ENCODE measurements around the gene UCP3. TPM values are rescaled to one million over a fixed set of nuclear protein-coding genes. Genes with fewer than 3 reads are reported as not detected.

UCP3 gene
- total RNA-seq, 1 donor from 2014 or later: 2.7 TPM

DNA sequence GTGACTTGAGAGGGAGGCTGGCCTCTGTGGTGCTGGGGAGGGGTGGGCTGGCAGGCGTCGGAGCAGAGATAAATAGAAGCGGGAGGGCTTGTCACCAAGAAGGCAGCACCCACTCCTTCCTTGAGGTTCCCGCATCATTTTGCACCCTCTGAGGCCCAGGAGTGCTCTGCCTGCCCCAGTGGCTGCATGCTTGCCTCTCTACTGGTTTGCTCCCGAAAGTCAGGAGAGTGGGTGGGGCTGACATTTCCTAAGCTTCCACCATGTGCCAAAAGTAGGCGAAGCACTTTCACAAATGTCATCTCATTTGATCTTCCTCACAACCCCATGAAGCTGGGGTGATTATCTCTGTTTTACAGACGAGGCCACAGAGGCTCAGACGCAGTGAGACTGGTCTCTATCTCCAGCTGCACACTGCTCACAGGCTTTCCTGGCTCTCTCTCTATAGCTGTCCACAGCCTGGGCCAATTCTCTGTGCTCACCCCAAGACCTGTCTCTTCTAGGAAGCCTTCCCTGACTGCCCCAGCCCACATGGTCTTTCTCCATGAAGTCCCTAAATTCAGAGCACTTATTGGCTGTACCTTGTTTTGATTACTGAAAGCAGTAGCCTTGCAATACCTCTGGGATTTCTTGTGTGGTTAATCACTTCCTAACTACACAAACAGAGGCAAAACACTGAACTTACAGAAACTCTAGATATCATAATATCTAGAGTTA lies 2.6 kb upstream of the UCP3 start:
- H3K27me3 ChIP-seq (ENCODE audit: low read depth): no peaks in the 10 kb centered on the region
- no peak for DNase-seq
- H3K9me3 ChIP-seq (replicated peaks): no peaks in the 10 kb centered on the region
- intact Hi-C loops (cut with micrococcal nuclease): no loop called here
- peaks cover 18% of the 10 kb centered on the region for H3K36me3 ChIP-seq
- TF ChIP-seq, protein P1, sequence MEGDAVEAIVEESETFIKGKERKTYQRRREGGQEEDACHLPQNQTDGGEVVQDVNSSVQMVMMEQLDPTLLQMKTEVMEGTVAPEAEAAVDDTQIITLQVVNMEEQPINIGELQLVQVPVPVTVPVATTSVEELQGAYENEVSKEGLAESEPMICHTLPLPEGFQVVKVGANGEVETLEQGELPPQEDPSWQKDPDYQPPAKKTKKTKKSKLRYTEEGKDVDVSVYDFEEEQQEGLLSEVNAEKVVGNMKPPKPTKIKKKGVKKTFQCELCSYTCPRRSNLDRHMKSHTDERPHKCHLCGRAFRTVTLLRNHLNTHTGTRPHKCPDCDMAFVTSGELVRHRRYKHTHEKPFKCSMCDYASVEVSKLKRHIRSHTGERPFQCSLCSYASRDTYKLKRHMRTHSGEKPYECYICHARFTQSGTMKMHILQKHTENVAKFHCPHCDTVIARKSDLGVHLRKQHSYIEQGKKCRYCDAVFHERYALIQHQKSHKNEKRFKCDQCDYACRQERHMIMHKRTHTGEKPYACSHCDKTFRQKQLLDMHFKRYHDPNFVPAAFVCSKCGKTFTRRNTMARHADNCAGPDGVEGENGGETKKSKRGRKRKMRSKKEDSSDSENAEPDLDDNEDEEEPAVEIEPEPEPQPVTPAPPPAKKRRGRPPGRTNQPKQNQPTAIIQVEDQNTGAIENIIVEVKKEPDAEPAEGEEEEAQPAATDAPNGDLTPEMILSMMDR (IDR thresholded peaks at IDR 0.05; ENCODE audit: borderline replicate concordance): no peak
- H3K27ac ChIP-seq (replicated peaks): peak overlapping the region; percentile 36
- H3K4me1 ChIP-seq: peaks cover 50% of the 10 kb centered on the region
- no peak overlapping the region for H3K4me3 ChIP-seq

DNA sequence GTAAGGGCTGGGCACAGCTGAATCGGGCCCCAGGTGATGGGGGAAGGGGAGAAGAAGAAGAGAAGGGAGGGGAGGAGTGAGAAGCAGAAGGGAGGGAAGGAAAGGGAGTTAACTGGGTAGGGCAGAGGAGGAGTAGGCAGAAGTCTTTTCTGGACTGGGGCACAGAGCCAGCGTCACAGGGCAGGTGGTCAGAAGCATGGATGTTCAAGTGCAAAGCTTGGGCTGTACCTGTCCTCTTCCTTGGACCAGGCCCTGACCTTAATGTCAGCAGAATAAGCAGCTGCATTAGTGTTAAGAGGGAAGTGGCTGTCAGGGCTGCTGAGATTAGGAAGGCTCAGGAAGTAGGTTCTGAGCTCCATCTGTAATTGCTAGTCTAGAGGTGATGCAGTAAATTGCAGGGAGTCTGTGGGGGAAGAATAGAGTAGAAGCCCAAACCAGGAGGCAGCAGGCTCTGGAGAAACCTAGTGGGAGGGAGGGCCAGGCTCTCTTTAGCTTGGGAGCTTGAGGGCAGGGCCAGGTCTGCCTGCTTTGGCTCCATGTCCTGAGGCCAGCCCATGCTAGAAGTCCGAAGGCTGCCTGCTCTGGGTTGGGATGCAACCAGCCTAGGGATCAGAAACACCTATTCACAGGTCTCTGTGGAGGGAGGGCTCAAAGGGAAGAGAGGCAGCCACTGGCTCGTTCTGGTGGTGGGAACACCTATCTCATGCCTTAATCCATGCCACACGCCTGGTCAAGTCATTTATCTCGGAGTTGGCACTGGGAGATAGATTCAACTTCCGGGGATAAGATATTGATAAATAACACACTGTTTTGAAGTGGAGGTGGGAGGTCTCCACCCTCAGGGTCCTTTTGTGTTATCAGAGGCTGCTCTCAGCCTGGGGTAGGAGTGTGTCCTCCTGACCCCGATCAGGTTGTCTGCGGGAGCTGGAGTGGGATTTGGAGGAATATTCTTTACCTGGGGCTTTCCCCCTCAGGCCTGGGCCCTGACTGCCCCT lies 1.7 kb upstream of the UCP3 start:
- Histone ChIP-seq H3K27ac (replicated peaks) (peak overlapping the region; percentile 64), H3K36me3 (peaks cover 14% of the 10 kb centered on the region), H3K4me1 (peaks cover 46% of the 10 kb centered on the region), H3K4me3 (no peak overlapping the region), H3K9me3 (replicated peaks) (no peaks in the 10 kb centered on the region), H3K27me3 (ENCODE audit: low read depth) (no peaks in the 10 kb centered on the region)
- intact Hi-C loops (cut with micrococcal nuclease): no loop called here
- TF ChIP-seq, protein P1 (IDR thresholded peaks at IDR 0.05; ENCODE audit: borderline replicate concordance): no peak
- no peak for DNase-seq

DNA sequence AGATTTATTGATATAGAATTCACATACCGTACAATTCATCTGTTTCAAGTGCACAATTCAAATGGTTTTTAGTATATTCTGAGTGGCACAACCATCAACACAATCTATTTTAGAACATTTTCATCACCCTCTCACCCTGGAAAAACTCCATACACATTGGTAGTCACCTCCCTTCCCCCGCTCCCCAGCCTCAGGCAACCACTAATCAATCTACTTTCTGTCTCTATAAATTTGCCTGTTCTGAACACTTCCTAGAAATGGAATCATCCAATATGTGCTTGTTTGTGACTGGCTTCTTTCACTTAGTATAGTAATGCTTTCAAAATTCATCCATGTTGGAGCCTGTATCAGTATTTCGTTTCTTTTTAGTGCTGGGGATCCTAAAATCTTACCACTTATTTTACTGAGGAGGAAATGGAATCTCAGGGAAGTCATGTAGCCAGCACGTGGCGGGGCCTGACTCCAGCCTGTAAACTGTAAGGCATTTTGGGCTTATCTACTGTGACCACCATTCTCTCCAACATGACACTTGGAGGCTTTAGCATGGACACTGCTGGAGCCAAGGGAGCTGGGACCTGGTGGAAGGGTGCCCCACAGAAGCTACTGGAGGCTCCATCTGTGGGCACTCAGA lies 905 bp upstream of the UCP3 start:
- peak overlapping the region; percentile 64 for H3K27ac ChIP-seq (replicated peaks)

DNA sequence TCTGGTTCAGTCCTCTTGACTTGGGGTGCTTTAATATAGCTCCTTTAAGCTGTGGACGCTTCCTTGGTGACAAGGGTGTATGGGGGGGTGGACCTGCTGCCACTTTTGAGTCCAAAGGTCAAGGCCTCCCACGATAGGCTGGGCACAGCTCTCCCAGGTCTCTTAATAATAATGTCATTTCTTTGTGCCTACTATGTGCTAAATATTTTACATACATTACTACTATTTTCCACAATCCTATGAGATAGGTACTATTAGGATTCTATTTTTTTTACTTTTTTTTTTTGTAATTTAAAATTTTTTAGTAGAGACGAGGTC lies 304 bp upstream of the UCP3 start:
- no peak for DNase-seq
- H3K4me1 ChIP-seq: peaks cover 55% of the 10 kb centered on the region
- intact Hi-C loops (cut with micrococcal nuclease): no loop called here
- H3K9me3 ChIP-seq (replicated peaks): no peaks in the 10 kb centered on the region
- peak overlapping the region; percentile 64 for H3K27ac ChIP-seq (replicated peaks)
- TF ChIP-seq, protein P1 (IDR thresholded peaks at IDR 0.05; ENCODE audit: borderline replicate concordance): no peak
- H3K36me3 ChIP-seq: peaks cover 21% of the 10 kb centered on the region
- no peaks in the 10 kb centered on the region for H3K27me3 ChIP-seq (ENCODE audit: low read depth)
- no peak overlapping the region for H3K4me3 ChIP-seq

More for the DNA sequence above, 905 bp upstream of the UCP3 start:
- no peaks in the 10 kb centered on the region for H3K27me3 ChIP-seq (ENCODE audit: low read depth)
- no peak overlapping the region for H3K4me3 ChIP-seq
- TF ChIP-seq, protein P1 (IDR thresholded peaks at IDR 0.05; ENCODE audit: borderline replicate concordance): no peak
- DNase-seq: no peak
- no peaks in the 10 kb centered on the region for H3K9me3 ChIP-seq (replicated peaks)
- intact Hi-C loops (cut with micrococcal nuclease): no loop called here
- H3K4me1 ChIP-seq: peaks cover 51% of the 10 kb centered on the region
- peaks cover 20% of the 10 kb centered on the region for H3K36me3 ChIP-seq

DNA sequence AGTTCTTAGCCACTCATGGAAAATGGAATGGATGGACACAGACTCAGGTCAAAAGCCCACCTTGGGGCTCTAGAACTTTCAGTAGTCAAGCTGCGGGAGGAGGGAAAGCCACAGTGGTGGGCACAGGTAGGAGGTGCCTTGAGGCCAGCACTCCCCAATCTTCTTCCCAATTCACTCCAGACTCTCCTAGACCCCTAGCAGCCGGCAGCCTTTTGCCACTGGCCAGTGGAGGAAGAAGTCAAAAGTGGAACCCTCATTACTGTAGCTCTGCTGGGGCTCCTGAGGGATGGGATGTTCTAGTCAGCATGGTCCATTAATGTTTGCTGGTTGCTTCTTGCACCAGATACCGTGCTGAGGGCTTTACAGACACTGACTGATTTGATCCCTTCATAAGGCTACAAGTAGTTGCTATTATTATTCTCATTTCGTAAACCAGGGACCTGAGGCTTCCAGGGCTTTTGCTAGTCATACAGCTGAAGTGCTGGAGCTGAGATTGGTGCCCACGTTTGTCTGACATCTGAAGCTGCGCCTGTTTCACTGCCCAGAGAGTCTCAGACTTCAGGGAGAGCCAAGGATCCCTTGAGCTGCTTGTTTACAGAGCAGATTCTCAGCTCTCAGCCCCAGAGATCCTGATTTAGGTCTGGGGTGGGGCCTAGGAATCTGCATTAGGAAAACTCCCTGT lies 1.1 kb downstream of the UCP3 start:
- peak overlapping the region; percentile 64 for H3K27ac ChIP-seq (replicated peaks)
- H3K4me3 ChIP-seq: peak overlapping the region; percentile 17
- no peaks in the 10 kb centered on the region for H3K9me3 ChIP-seq (replicated peaks)
- H3K27me3 ChIP-seq (ENCODE audit: low read depth): no peaks in the 10 kb centered on the region
- DNase-seq: no peak
- TF ChIP-seq, protein P1 (IDR thresholded peaks at IDR 0.05; ENCODE audit: borderline replicate concordance): no peak
- intact Hi-C loops (cut with micrococcal nuclease): no loop called here
- H3K4me1 ChIP-seq: peaks cover 55% of the 10 kb centered on the region
- peaks cover 27% of the 10 kb centered on the region for H3K36me3 ChIP-seq
